Pons (tissue), 1 donor: Measurements from ENCODE around the gene CACNA1F.
A peak's percentile ranks its signal among the peaks of the same experiment; 100 is the strongest.

Experiments used
- DNase-seq: peaks from one replicate; pipeline ENCODE4 v3.0.0-alpha.2; 2016; ENCODE audit warnings: low spot score

The CACNA1F gene

DNA sequence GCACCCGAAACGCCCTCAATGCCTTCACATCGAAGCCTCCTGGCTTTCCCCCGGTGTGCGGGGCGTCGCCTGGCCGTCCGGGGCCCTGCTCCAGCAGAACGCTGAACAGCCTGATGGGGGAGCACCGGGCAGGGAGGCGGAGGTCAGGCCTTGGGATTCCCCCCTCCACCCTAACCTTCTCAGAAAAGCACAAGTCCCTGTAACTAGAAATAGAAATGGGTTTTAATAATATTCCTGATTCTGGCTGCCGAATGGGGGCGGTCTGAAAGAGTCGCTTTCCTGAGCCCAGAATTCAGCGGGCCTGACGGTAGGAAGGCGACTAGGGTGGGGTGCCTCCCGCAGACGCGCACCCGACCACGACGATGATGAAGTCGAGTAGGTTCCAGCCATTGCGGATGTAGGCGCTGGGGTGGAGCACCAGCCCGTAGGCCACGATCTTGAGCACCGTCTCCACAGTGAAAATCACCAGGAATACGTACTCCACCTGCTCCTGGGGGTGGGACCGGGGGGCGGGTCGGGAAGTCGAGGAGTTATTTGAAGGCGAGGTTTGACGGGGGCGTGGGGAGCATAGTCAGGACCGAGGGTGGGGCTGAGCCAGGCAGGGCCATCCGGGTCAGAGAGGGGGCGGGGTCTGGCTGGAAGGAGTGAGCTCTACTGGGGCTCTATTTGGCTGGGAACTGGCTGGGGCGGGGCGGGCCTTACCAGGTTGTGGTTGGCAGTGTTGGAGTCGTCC, 2.5 kb downstream of the CACNA1F start:
- DNase-seq: no peak

DNA sequence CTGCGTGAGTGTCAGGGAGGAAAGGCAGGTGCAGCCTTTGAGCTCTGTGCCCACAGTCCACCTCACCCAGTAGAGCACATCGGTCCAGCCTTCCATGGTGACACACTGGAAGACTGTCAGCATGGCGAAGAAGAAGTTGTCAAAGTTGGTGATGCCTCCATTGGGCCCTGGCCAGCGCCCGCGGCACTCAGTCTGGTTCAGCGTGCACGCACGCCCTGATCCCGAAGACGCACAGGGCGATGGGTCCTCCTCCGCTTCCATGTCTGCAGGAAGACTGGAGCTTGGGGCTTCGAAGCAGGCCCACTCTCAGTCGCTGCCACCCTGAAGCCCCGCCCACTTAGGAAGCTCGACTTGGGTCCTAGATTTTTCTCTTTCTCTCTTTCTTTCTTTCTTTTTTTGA, 5.0 kb downstream of the CACNA1F start:
- no peak for DNase-seq

DNA sequence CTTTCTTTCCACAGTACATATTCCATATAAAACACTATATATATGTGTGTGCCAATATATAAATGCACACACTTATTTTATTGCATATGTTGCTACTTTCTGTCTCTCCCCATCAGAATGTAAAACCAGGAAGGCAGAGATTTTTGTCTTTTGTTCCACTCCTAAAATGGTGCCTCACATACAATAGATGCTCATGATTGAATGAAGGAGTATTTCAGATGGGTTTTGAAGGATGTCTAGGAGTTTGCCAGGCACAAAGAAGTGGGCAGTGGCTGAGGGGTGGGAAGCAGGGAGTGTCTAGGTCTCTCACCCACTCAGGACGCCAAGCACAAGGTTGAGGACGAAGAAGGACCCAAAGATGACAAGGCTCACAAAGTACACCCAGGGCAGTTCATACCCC, 5.4 kb downstream of the CACNA1F start:
- DNase-seq: no peak

DNA sequence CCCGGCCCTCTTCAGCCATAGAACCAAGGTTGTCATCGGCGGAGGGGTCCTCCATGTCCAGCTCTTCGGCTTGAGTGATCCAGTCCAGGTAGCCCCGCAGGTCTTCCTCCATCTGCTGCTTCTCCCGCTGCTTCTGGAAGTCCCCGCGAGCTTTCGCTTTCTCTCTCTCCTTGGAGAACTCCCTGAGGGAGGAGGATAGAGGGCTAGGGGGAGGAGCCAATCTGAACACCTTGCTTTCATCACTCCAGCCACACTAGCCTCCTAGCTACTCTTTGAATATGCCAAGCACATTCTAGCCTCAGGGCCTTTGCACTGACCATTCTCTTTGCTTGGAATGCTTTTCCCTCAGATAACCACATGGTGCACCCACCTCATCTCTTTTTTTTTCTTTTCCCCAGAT, 6.2 kb downstream of the CACNA1F start:
- no peak for DNase-seq

DNA sequence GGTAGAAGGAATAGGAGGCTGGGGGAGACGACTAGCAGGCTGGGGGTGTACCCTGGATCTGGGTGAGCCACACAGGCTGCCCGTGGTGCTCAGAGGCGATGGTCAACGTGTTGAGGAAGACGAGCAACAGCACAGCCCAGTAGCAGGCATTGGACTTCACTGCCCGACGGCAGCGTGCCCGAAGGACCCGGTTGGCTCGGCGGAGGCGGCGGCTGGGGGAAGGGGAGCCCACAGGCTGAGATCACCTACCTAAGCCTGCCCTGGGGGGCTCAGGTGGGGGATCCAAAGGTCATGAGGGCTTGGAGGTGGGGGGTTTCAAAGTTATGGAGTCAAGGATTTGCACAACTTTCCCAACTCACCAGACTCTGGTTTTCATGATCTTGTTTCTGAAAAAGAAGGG, 7.3 kb downstream of the CACNA1F start:
- no peak for DNase-seq

DNA sequence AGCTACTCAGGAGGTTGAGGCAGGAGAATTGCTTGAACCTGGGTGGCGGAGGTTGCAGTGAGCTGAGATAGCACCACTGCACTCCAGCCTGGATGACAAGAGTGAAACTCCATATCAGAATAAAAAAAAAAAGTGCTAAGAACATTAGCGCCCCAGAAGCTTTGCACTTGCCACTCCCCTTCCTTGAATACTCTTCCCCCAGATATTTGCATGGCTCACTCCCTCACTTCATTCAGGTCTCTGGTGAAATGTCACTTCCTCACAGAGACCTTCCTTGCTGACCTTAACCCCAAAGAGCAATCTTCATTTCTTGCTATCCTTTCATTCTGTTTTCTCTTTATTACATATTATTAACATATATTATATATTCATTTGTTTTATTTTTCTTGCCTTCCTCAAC, 11.3 kb downstream of the CACNA1F start:
- DNase-seq: no peak

DNA sequence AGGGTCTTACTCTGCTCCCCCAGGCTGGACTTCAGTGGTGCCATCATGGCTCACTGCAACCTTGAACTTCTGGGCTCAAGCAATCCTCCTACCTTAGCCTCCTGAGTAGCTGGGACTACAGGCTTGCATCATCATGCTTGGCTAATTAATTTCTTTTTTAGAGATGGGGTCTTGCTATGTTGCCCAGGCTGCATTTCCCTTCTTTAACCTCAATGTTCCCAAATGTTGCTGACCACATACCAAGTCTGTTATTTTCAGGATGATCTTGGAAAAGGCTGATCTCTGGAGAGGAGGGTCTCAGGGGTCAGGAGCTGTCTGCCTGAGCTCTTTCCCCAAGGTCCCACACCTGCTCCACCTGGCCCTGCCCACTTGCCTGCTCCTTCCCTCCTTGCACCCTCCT, 13.0 kb downstream of the CACNA1F start:
- no peak for DNase-seq

DNA sequence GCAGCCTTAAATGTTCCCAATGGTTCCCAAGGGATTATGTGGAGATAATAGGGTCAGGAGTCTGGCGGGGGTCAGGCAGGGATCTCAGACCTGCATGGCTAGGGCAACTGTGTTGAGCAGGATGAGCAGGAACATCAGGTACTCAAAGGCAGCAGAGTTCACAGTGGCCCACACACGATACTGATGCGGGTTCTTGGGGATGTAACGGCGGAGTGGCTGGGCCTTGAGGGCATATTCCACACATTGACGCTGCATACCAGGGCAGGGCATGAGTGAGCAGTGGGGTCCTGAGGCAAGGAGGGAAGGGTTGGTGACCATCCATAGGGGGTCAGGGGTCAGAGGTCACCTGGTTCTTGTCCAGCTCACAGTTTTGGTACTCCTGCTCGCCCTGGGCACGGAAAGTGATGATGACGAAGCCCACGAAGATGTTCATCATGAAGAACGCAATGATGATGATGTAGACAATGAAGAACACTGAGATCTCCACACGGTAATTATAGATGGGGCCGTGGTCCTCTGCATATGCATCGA, 18.1 kb downstream of the CACNA1F start:
- no peak for DNase-seq

DNA sequence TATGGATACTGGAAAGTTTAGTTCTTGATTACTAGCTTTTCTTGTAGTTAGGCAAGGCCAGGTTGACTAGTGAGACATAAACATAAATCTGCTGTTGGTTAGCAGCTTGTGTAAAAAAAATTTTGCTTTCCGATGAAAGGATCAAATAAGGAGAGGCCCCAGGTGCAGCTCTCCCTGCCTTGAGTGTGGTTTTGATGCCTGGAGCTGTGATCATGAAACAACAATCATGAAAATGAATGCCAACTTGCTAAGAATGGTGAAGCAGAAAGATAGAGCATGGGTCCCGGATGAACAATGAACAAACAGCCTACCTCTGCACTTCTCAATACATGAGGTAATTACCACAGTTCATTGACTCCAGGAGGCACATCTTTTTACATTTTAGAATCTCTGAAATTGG, 18.7 kb downstream of the CACNA1F start:
- DNase-seq: no peak

DNA sequence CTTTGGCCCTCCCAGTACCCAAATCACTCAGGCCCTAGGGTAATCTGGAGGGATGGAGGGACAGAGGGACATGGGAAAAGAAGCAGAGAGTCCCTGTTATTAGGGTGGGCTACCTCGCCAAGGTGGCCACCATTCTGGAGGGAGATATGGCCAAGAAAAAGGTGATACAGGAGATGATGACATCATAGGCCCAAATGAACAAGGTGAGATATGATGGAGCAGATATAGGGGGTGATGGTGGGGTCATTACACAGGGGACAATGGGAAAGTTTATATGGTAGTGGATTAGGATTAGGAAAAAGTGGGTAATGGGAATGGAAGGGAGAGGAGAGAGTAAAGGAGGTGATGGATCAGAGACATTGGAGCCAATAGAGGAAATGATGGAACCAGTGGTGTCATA, 20.3 kb downstream of the CACNA1F start:
- DNase-seq: no peak

DNA sequence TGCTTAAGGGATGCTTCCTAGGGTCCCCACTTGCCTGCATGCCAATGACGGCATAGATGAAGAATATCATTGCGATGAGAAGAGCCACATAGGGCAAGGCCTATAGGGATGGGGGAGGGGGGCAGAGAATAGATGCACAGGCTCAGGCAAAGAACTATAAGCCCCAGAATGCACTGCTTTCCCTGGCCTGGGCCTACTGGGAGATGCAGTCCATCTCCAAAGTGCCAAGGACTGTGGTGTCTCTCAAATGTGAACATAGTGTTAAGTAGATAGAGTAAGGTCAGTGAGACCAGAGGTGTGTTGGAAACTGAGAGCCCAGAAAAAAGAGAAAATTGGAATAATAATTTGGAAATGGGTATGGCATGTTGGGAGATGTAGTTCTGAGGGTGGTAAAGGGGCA, 20.9 kb downstream of the CACNA1F start:
- DNase-seq: no peak

DNA sequence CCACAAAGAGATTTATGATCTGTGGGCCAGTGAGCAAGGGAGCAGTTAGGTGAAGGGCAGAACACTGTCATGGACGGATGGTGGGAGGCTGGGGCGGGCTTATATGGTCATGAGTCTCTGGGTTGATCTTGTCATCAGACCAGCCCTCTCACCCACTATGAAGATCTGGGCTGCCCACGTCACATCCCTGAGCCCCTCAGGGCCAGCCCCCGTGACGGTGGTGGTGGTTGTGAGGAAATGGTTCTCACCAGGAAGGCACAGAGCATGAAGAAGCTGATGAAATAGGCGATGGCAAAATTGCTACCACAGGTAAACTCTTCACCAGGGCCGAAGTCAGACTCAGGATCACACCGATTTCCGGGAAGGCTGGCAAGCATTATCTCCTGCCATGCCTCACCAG, 22.1 kb downstream of the CACNA1F start:
- no peak for DNase-seq

DNA sequence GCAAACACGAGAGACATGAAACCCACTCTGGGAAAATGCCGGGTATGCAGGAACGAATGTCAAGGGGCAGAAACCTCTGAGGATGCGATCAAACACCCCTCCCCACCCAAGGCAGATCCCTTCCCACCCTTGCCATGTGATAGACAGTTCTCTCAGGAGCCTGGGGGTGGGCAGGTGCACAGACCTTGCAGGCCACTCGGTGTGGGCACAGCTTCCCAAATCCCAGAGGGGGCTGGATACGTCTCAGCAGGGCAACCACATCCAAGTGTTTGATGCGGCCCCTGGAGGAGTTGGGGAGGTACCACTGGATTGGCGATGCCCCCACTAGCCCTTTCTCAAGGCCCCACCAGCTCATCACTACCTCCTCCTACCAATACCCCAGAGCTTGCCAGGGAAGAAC, 22.7 kb downstream of the CACNA1F start:
- no peak for DNase-seq

DNA sequence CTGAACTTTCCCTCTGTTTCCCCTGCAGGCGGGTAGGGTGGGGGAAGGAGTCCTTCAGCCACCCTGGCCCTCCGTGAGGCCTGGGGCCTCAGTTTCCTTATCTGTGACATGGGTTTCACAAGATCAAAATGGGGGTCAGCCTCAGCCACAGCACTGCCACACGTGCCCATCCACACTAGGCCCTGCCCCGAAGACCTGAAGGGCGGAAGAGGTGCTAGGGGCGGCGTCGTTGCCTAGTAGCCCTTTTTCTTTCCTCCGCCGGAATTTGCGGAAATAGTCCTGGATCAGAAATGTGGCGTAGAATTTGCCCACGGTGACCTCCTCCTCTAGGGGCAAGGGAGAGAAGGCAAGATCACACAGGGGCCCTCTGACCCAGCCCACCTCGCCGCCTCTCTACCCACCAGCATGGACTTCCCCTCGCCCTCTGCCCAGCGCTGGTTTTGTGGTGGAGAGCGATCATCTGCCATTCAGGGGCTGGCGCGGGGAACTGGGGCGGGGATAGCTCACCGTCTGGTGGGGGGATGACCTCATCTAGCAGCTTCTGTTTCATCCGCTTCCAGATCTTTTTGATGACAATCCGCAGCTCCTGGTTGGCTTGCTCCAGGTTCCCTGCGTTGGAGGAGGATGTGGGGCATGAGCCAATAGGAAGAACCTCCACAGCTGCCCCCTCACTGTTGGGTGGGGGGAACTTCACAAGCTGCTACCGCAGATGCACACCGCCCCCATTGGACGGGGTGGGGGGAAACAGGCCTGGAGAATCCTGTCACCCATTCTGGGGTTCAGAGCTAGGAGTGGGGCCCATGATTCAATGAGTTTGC, 23.5 kb downstream of the CACNA1F start:
- no peak for DNase-seq

DNA sequence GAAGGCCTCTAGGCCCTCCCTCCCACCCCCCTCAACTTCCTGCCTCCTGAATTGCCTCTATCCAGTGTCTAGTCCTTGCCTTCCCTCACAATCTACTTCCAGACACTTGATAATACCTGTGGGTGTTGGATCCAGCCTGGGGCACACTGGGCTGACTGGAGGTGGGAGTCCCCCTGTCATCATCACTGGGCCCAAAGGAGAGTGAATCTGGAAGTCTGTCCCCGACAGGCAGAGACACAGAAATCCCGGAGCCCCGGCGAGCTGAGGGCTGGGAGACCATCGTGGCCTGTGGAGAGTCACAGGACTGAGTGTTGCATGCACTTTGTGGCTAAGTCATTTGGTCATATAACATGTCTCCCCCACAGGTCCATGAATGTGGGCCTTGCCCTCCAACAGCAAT, 24.7 kb downstream of the CACNA1F start:
- DNase-seq: no peak

DNA sequence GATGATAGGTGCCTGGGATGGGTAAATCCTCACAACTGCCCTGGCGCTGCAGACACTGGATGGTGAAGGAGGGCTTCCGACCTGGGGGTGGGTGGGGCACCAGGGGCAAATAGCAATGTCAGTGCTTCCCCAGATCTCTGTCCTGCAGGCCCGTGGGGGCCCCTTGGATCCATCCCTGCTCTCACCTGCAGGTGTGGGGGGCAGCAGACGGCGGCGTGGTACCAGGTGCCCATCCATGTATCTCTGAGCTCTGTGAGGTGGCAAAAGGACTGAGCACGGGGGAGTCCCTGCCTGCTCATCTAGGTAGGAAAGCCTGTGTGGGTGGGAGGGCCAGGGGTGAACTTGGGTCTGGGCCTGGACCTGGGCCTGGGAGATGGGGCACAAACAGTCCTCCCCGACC, 26.6 kb downstream of the CACNA1F start:
- no peak for DNase-seq

DNA sequence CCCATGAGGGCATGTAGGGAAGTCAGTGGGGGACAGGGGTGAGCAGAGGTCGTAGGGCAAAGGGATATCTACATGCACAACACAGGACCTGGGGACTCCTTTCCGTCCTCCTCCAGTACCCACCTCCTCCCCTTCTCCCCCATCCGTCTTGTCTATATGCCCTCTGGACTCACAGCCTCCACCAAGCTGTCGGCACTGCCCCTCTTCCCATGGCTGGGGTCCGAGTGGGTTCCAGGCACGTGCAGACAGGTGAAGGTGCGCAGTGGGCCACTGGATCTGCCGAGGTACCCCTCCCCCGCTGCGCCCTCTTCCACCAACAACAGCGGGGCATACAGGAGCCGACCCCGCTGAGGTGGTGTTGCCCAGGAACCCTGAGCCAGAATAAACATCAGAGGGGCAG, 27.7 kb downstream of the CACNA1F start:
- DNase-seq: no peak

DNA sequence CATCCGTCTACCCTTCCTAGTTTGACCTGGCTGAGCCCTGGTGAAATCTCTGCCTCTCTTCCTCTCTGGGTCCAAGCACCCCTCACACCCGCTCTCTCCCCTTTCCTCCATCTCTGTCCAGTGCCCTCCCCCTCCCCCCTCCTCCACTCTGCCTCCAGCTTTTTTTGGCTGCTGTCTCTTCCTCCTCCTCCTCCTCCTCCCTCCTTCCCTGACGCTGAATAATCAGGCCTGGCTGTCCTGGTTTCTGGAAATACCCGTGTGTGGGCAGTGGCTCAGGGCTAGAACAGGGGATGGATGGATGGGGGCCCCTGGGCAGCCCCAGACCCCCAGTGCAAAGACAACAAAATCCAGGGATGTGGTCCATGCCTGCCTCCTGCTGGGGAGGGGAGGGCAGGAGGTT, 28.4 kb downstream of the CACNA1F start:
- no peak for DNase-seq

DNA sequence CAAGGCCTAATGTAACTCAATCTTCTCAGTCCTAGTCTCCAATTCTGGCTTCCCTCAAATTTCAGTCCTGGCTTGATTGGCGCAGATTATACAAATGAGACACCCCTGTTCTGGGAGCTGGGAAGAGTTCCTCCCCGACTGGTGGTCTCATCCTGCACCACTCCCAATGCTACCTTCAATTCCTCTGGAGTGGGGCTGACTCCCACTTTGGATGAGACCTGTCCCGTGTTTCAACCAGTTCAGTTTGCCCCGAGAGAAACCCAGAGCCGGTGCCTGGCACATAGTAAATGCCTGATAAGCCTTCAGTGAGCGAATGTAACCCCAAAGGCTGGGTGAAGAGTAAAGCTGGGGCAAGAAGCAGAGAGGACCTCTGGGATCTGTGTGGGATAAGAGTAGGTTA, 29.1 kb downstream of the CACNA1F start:
- no peak for DNase-seq

DNA sequence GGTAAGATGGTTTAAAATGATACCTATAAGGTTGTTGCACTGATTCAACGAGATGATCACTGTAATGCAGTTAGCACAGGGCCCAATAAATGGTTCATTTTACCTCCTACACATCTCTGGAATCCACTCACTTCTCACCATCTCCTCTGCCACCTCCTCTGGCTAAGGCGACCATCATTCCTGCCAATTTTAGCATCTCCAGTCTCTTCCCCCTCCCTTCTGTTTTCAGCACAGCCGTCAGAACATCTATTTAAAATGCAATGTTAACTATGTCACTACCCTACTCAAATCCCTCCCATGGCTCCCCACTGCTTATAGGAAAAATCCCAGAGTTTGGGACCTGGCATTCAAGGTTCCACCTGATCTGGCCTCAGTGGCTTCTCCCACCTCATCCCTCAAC, 29.6 kb downstream of the CACNA1F start:
- DNase-seq: no peak

DNA sequence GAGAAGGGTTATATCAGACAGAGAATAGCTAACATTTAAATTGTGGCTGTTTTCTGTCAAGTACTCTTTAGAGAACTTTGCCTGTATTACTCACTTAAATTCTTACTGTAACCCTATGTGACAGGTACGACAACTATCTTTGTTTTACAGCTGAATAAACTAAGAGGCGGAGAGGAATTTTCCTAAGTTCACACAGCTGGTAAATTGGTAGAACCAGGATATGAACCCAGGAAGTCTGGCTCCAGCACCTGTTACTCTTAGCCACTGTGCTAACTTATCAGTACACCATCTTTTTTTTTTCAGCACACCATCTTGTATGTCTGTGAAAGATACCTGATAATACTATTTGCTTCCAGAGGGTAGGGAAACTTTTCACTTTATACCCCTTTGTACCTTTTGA, 31.1 kb downstream of the CACNA1F start:
- DNase-seq: no peak

DNA sequence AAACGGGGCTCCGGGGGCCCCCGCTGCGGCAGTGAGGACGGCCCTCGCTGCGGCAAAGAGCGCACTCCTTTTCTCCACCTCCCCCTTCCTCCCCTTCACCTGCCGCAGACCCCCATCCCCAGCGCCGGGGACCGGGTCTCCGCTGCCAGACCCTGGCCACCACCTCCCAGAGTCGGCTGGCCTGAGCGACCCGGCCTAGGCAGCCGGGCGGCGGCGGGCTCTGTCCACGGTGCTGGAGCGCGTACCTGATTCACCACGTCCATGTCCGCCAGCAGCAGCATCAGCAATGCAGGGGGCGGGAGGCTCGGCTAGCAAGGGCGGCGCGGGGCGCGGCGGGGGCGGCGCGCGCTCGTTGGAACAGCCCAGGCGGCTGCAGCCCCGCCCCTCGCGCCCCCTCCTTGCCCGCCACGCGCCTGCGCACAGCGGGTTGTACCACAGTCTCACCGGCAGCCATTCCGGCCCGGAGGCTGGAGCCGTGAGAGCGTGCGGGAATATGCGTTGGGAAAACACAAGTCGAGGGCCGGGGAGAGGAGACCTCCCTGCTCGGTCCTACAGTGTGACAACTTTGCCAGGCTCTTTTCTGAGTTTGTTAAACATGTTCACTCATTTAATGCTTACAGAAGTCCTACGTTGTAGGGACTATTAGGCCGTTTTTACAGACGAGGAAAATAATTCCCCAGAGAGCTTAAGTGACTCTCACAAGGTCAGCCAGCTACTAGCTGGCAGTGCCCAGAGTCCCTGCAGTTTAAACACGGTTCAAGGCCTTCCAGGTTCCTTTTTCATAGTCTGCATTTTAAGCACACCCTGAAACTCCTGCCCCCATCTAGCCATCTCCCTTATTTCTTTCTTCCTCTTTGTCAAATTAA, 33.0 kb downstream of the CACNA1F start, which contains the start of gene SYP:
Gene SYP (minus strand): TSS at position 288 of the 866 bp plus-strand sequence. CDS start 7 bp downstream, at position 281.
- peak; percentile 69 for DNase-seq

DNA sequence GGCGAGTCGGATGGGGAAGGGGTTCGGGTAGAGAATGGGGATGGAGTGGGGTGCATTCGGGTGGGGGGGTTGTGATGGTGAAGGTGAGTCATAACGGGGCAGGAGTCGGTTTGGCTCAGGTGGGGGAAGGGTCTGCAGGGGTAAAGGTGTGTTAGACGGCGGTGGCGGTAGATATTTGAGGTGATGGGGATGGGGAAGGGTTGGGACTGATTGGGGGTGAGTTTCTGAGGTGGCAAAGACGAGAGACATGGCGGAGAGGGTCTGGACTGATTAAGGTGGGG, 33.9 kb downstream of the CACNA1F start:
- DNase-seq: no peak
